K562 (cell line): Measurements from ENCODE around the gene LTA. TPM values are rescaled to one million over a fixed set of nuclear protein-coding genes. Genes with fewer than 3 reads are reported as not detected.

ENCODE experiments used
- CC2D1A ChIP-seq: fragments of 450-650 bp; IDR thresholded peaks from 2 replicates; pipeline ENCODE4 v1.6.1; 2017; ENCODE audit warnings: mild to moderate bottlenecking
- DPF2 ChIP-seq: fragments of 450-650 bp; IDR thresholded peaks from 2 replicates; pipeline ENCODE4 v1.6.1; 2016
- ELK1 ChIP-seq: sonication (generic); formaldehyde crosslinking; IDR thresholded peaks from 2 replicates; pipeline ENCODE4 v1.8.1; 2022; ENCODE audit warnings: missing genetic modification reagents
- EWSR1 ChIP-seq: fragments of 450-650 bp; IDR thresholded peaks from 2 replicates; pipeline ENCODE4 v1.6.1; 2018; ENCODE audit warnings: borderline replicate concordance, mild to moderate bottlenecking, low read depth, moderate library complexity; ENCODE audit not compliant: partially characterized antibody
- IFI16 ChIP-seq: fragments of 250-450 bp; sonication (Bioruptor Pico); IDR thresholded peaks from 2 replicates; pipeline ENCODE4 v2.1.2; 2022; ENCODE audit warnings: mild to moderate bottlenecking, inconsistent platforms
- KLF16 ChIP-seq: IDR thresholded peaks from 2 replicates; pipeline ENCODE4 v1.6.1; 2016; ENCODE audit warnings: antibody characterized with exemption
- LCOR ChIP-seq: sonication (generic); formaldehyde crosslinking; IDR thresholded peaks from 2 replicates; pipeline ENCODE4 v1.8.0; 2022; ENCODE audit warnings: mild to moderate bottlenecking, missing genetic modification reagents
- PPARD ChIP-seq: fragments of 250-450 bp; sonication (Bioruptor Pico); IDR thresholded peaks from 2 replicates; pipeline ENCODE4 v1.8.0; 2022; ENCODE audit warnings: inconsistent platforms, mild to moderate bottlenecking, moderate library complexity
- REST ChIP-seq, 2 experiments: fragments of 450-650 bp; formaldehyde crosslinking in 1 of 2; IDR thresholded peaks; 2 replicates each; pipeline versions ENCODE4 v1.4.0 to v1.6.1; 2014 to 2020; ENCODE audit warnings: mild to moderate bottlenecking in 2 of 2, borderline replicate concordance in 1 of 2, low read depth in 1 of 2
- SIX5 ChIP-seq, 2 experiments: IDR thresholded peaks; 2 replicates each; pipeline ENCODE4 v1.6.1; 2011; ENCODE audit warnings: low read length in 2 of 2, borderline replicate concordance in 1 of 2, low read depth in 1 of 2, mild to moderate bottlenecking in 1 of 2, moderate library complexity in 1 of 2; ENCODE audit not compliant: insufficient read depth in 1 of 2
- SMARCA5 ChIP-seq: fragments of 450-650 bp; IDR thresholded peaks from 2 replicates; pipeline ENCODE4 v1.6.1; 2016
- SRSF9 ChIP-seq: fragments of 200-400 bp; formaldehyde crosslinking; IDR thresholded peaks from 2 replicates; pipeline ENCODE4 v1.6.1; 2017; ENCODE audit warnings: low read depth, low read length, borderline replicate concordance
- TCF15 ChIP-seq: fragments of 250-450 bp; sonication (Bioruptor Pico); IDR thresholded peaks from 2 replicates; pipeline ENCODE4 v1.8.0; 2022; ENCODE audit warnings: moderate library complexity, mild to moderate bottlenecking, inconsistent platforms
- TCF7 ChIP-seq: sonication (generic); IDR thresholded peaks from 2 replicates; pipeline ENCODE4 v1.6.1; 2016; ENCODE audit warnings: antibody characterized with exemption, borderline replicate concordance
- TGIF2 ChIP-seq: sonication (generic); formaldehyde crosslinking; IDR thresholded peaks from 2 replicates; pipeline ENCODE4 v1.8.1; 2022; ENCODE audit warnings: mild to moderate bottlenecking, missing genetic modification reagents, moderate library complexity
- XRCC4 ChIP-seq: IDR thresholded peaks from one replicate; pipeline ENCODE4 v1.6.1; 2011; ENCODE audit not compliant: insufficient read depth, insufficient read length; ENCODE audit errors: extremely low read depth
- ZC3H4 ChIP-seq: sonication (generic); formaldehyde crosslinking; IDR thresholded peaks from 2 replicates; pipeline ENCODE4 v1.9.0; 2021; ENCODE audit warnings: missing genetic modification reagents, borderline replicate concordance
- ZNF134 ChIP-seq: fragments of 250-450 bp; sonication (Bioruptor Pico); conservative IDR thresholded peaks from 2 replicates; pipeline ENCODE4 v1.4.0; 2020
- ZNF316 ChIP-seq: fragments of 450-650 bp; IDR thresholded peaks from 2 replicates; pipeline ENCODE4 v1.6.1; 2016
- ZNF583 ChIP-seq: fragments of 250-450 bp; sonication (Bioruptor Pico); IDR thresholded peaks from 2 replicates; pipeline ENCODE4 v1.4.0; 2020
- polyA plus RNA-seq, 8 experiments: library from polyadenylated mRNA; depleted of rRNA in 4 of 8; stranded (reverse) in 5 of 8; unstranded in 3 of 8; fragments of >200 nt; fragmentation: Nextera tagmentation in 2 of 8; fragmentation: Illumina TruSeq in 1 of 8; extraction: Ambion mirVana in 2 of 8; extraction: Trizol in 1 of 8; gene quantifications; 2 replicates each; pipeline versions ENCODE4 v1.2.1 to v1.2.3, GENCODE V29; 2011 to 2014; ENCODE audit warnings: inconsistent platforms in 1 of 8, missing spikeins in 1 of 8
- total RNA-seq, 7 experiments: library from RNA; depleted of rRNA in 6 of 7; stranded (reverse); fragments of >200 nt in 6 of 7; fragmentation: Illumina TruSeq in 2 of 7; extraction: Trizol in 2 of 7; gene quantifications; 2 replicates each; pipeline versions ENCODE4 v1.2.1 to v1.2.3, GENCODE V29; 2011 to 2021; ENCODE audit warnings: low replicate concordance in 1 of 7

LTA gene
- total and polyA plus RNA-seq, 9 of the 15 experiments (the other 6 are each of a cell fraction or from before 2014, with no cell fraction given) = 0.80 TPM; not detected in 8

GRCh38 chr6:31619805-31620585, 47.9 kb downstream of the LTA start (continued):
- TF ChIP-seq PPARD (CRISPR knock-in tag) (no peak), SIX5 (IDR thresholded peaks at IDR 0.05; ENCODE audit: borderline replicate concordance in 1 of 2, insufficient read depth in 1 of 2, low read depth in 1 of 2, low read length in 2 of 2) (no peak), LCOR (peak; percentile 79; the same call in 1 of the 2 replicates), ZC3H4 (CRISPR knock-in tag) (no peak), TCF15 (CRISPR knock-in tag) (no peak; the same call in 1 of the 2 replicates), ZNF583 (peak; percentile 80; the same call in 1 of the 2 replicates), EWSR1 (no peak), SRSF9 (no peak), REST (IDR thresholded peaks at IDR 0.05; ENCODE audit: borderline replicate concordance) (no peak), REST (CRISPR knock-in tag; IDR thresholded peaks at IDR 0.05; ENCODE audit: low read depth) (peak; percentile 89), IFI16 (no peak), KLF16 (no peak; the same call in 1 of the 2 replicates), XRCC4 (no peak), DPF2 (peak; percentile 65), TGIF2 (CRISPR knock-in tag) (no peak; the same call in 1 of the 2 replicates), ZNF134 (CRISPR knock-in tag) (0 out of 2 replicates have a peak, but pooled peaks have one; percentile 27), ELK1 (CRISPR knock-in tag) (no peak), SMARCA5 (no peak), CC2D1A (peak; percentile 91), TCF7 (no peak; the same call in 1 of the 2 replicates), ZNF316 (peak; percentile 54)
